HepG2 (cell line): Measurements from ENCODE around the gene GRHL3. TPM values are rescaled to one million over a fixed set of nuclear protein-coding genes. Genes with fewer than 3 reads are reported as not detected.

Source experiments
- ATAC-seq: fragments of 200-7000 bp; cut with Tn5 transposase; 3 replicates; pipeline ENCODE4 v1.9.1; 2020; ENCODE audit warnings: mild to moderate bottlenecking, moderate library complexity
- BruUV-seq: library from RNA; stranded (reverse); fragments of 400-500 nt; replicated peaks from 2 replicates; lab custom pipeline; 2021; lab: Mats Ljungman, UMichigan
- CTCF ChIA-PET: fragments of 300-600 bp; formaldehyde crosslinking; extraction: SDS; loops from one replicate; lab custom pipeline; 2021; ENCODE audit warnings: low total read pairs, inconsistent platforms, low intra/inter-chr PET ratio; lab: Yijun Ruan, JAX
- POLR2A ChIA-PET: fragments of 350-600 bp; sonication (Branson Sonifier 250); formaldehyde crosslinking; loops from one replicate; lab custom pipeline; 2020; ENCODE audit warnings: antibody characterized with exemption, inconsistent platforms; lab: Yijun Ruan, JAX
- DNase-seq: peaks from one replicate; pipeline ENCODE4 v3.0.0-alpha.2; 2015; ENCODE audit warnings: low spot score
- FAIRE-seq: peaks from 3 replicates; lab custom pipeline; 2011; peaks lifted over from hg19 to GRCh38; lab: Jason Lieb, UNC
- H2AFZ ChIP-seq: one replicate; pipeline ENCODE4 v1.6.1; 2011; ENCODE audit warnings: low read length, inconsistent platforms
- H3K27ac ChIP-seq: fragments of 300-600 bp; 3 replicates; pipeline ENCODE4 v1.8.0; 2011; ENCODE audit warnings: mixed run types, mild to moderate bottlenecking, mixed read lengths, low read length, inconsistent platforms; ENCODE audit not compliant: insufficient read depth; ENCODE audit errors: extremely low read length
- H3K27me3 ChIP-seq, 2 experiments: fragments of 200-600 bp in 1 of 2; 2 replicates in 1 of 2; 3 replicates in 1 of 2; pipeline versions ENCODE4 v1.6.0 to v1.8.0; 2011; ENCODE audit warnings: low read length in 2 of 2, mild to moderate bottlenecking in 2 of 2, moderate library complexity in 2 of 2, inconsistent platforms in 1 of 2; ENCODE audit not compliant: insufficient read depth in 2 of 2, control insufficient read depth in 1 of 2
- H3K36me3 ChIP-seq, 2 experiments: fragments of 200-600 bp in 1 of 2; replicated peaks in 1 of 2; 2 replicates in 1 of 2; 3 replicates in 1 of 2; pipeline versions ENCODE4 v1.5.1 to v1.8.0; 2011; ENCODE audit warnings: low read length in 2 of 2, inconsistent platforms in 1 of 2; ENCODE audit not compliant: insufficient read depth in 2 of 2, control insufficient read depth in 1 of 2
- H3K4me1 ChIP-seq: 2 replicates; pipeline ENCODE4 v1.5.1; 2012; ENCODE audit warnings: low read length, inconsistent platforms; ENCODE audit not compliant: insufficient read depth
- H3K4me2 ChIP-seq: 2 replicates; pipeline ENCODE4 v1.6.0; 2011; ENCODE audit warnings: low read depth, low read length, inconsistent platforms
- H3K4me3 ChIP-seq, 3 experiments: fragments of 200-600 bp in 1 of 3; sonication (generic), shearing (Covaris generic) in 1 of 3; replicated peaks in 1 of 3; 2 replicates each; pipeline ENCODE4 v1.5.1; 2011 to 2016; ENCODE audit warnings: low read length in 3 of 3, inconsistent platforms in 2 of 3, low read depth in 2 of 3, mild to moderate bottlenecking in 2 of 3, control low read depth in 1 of 3, mixed read lengths in 1 of 3; ENCODE audit not compliant: insufficient read depth in 1 of 3
- H3K79me2 ChIP-seq: one replicate; pipeline ENCODE4 v1.6.1; 2011; ENCODE audit warnings: low read length, inconsistent platforms; ENCODE audit not compliant: insufficient read depth
- H3K9ac ChIP-seq: 2 replicates; pipeline ENCODE4 v1.6.0; 2011; ENCODE audit warnings: mild to moderate bottlenecking, low read depth, low read length, inconsistent platforms; ENCODE audit not compliant: insufficient read depth
- H3K9me3 ChIP-seq: 2 replicates; pipeline ENCODE4 v1.5.1; 2012; ENCODE audit warnings: mild to moderate bottlenecking, low read length
- H4K20me1 ChIP-seq: 2 replicates; pipeline ENCODE4 v1.6.0; 2011; ENCODE audit warnings: inconsistent platforms, mild to moderate bottlenecking, low read length, moderate library complexity; ENCODE audit not compliant: insufficient read depth
- BRCA1 ChIP-seq: sonication (generic); formaldehyde crosslinking; IDR thresholded peaks from 2 replicates; pipeline ENCODE4 v1.4.0; 2020; ENCODE audit warnings: missing genetic modification reagents
- FOXA1 ChIP-seq, 2 experiments: fragments of 450-650 bp in 1 of 2; sonication (generic) in 1 of 2; formaldehyde crosslinking in 1 of 2; IDR thresholded peaks; 2 replicates each; pipeline versions ENCODE4 v1.4.0 to v1.6.1; 2016 to 2020; ENCODE audit warnings: missing genetic modification reagents in 1 of 2
- FOXA3 ChIP-seq: IDR thresholded peaks from 2 replicates; pipeline ENCODE4 v1.6.1; 2016; ENCODE audit warnings: missing genetic modification reagents, missing compliant biosample characterization
- HNF1B ChIP-seq: sonication (generic); formaldehyde crosslinking; IDR thresholded peaks from 2 replicates; pipeline ENCODE4 v1.5.1; 2020; ENCODE audit warnings: mild to moderate bottlenecking, moderate library complexity, missing genetic modification reagents
- LRRFIP1 ChIP-seq: sonication (generic); formaldehyde crosslinking; conservative IDR thresholded peaks from 2 replicates; pipeline ENCODE4 v1.4.0; 2020; ENCODE audit warnings: missing genetic modification reagents
- MED8 ChIP-seq: sonication (generic); formaldehyde crosslinking; IDR thresholded peaks from 2 replicates; pipeline ENCODE4 v1.8.1; 2023; ENCODE audit warnings: mild to moderate bottlenecking, missing genetic modification reagents; ENCODE audit not compliant: insufficient replicate concordance
- NCOA1 ChIP-seq: sonication (generic); formaldehyde crosslinking; IDR thresholded peaks from 2 replicates; pipeline ENCODE4 v1.9.0; 2021; ENCODE audit warnings: missing genetic modification reagents
- NFIB ChIP-seq: sonication (generic); formaldehyde crosslinking; IDR thresholded peaks from 2 replicates; pipeline ENCODE4 v1.9.0; 2021; ENCODE audit warnings: missing genetic modification reagents, mild to moderate bottlenecking, borderline replicate concordance
- PHF21A ChIP-seq: sonication (generic); formaldehyde crosslinking; IDR thresholded peaks from 2 replicates; pipeline ENCODE4 v1.5.0; 2020; ENCODE audit warnings: mild to moderate bottlenecking, missing genetic modification reagents
- RNF2 ChIP-seq: fragments of 450-650 bp; conservative IDR thresholded peaks from 2 replicates; pipeline ENCODE4 v1.6.1; 2016; ENCODE audit warnings: low read depth
- TFDP1 ChIP-seq: IDR thresholded peaks from 2 replicates; pipeline ENCODE4 v1.6.1; 2016; ENCODE audit warnings: missing compliant biosample characterization, missing genetic modification reagents, borderline replicate concordance
- UBTF ChIP-seq: sonication (generic); formaldehyde crosslinking; IDR thresholded peaks from 2 replicates; pipeline ENCODE4 v1.4.0; 2020; ENCODE audit warnings: mild to moderate bottlenecking, missing genetic modification reagents
- ZNF121 ChIP-seq: sonication (generic); formaldehyde crosslinking; IDR thresholded peaks from 2 replicates; pipeline ENCODE4 v1.5.0; 2020; ENCODE audit warnings: mild to moderate bottlenecking, missing genetic modification reagents
- ZNF230 ChIP-seq: sonication (generic); formaldehyde crosslinking; IDR thresholded peaks from 2 replicates; pipeline ENCODE4 v1.4.0; 2020; ENCODE audit warnings: mild to moderate bottlenecking, missing genetic modification reagents
- ZNF343 ChIP-seq: sonication (generic); formaldehyde crosslinking; IDR thresholded peaks from 2 replicates; pipeline ENCODE4 v1.4.0; 2020; ENCODE audit warnings: mild to moderate bottlenecking, missing genetic modification reagents
- ZNF572 ChIP-seq: sonication (generic); formaldehyde crosslinking; IDR thresholded peaks from 2 replicates; pipeline ENCODE4 v1.5.1; 2020; ENCODE audit warnings: mild to moderate bottlenecking, missing genetic modification reagents
- ZNF850 ChIP-seq: sonication (generic); formaldehyde crosslinking; conservative IDR thresholded peaks from 2 replicates; pipeline ENCODE4 v1.9.0; 2021; ENCODE audit warnings: mild to moderate bottlenecking, missing genetic modification reagents
- ZNF878 ChIP-seq: sonication (generic); formaldehyde crosslinking; IDR thresholded peaks from 2 replicates; pipeline ENCODE4 v1.8.1; 2023; ENCODE audit warnings: mild to moderate bottlenecking, missing genetic modification reagents, moderate library complexity
- WGBS: methylation state at CpG from one replicate; pipeline ENCODE4 v1.1.6; 2017; ENCODE audit warnings: low lambda C conversion rate; 5-methylcytosine and 5-hydroxymethylcytosine counted together
- in situ Hi-C: cut with HindIII; loops from 2 replicates; pipeline ENCODE4 v1.10.0; 2017; ENCODE audit warnings: low pct_unique_long_range_greater_than_20kb; ENCODE audit not compliant: extremely low pct_ligation_motif_present
- intact Hi-C: fragments of 100-400 bp; cut with micrococcal nuclease; formaldehyde crosslinking; loops from one replicate; pipeline ENCODE4 v1.10.0; 2022; ENCODE audit not compliant: unreplicated experiment
- polyA plus RNA-seq, 8 experiments: library from polyadenylated mRNA; depleted of rRNA in 3 of 8; stranded (reverse) in 7 of 8; unstranded in 1 of 8; fragments of >200 nt; fragmentation: Illumina TruSeq in 4 of 8; extraction: Trizol in 4 of 8; gene quantifications; 2 replicates each; pipeline versions ENCODE4 v1.2.1 to v1.2.3, GENCODE V29; 2011 to 2016; ENCODE audit warnings: low read depth in 4 of 8, missing spikeins in 1 of 8, mixed read lengths in 1 of 8; ENCODE audit not compliant: insufficient read depth in 1 of 8
- total RNA-seq, 5 experiments: library from RNA; depleted of rRNA; stranded (reverse); fragments of >200 nt; fragmentation: Illumina TruSeq; extraction: Trizol; gene quantifications; 2 replicates each; pipeline ENCODE4 v1.2.3, GENCODE V29; 2016; ENCODE audit warnings: low read depth in 1 of 5

GRHL3 gene
- total and polyA plus RNA-seq, 2 of the 13 experiments (the other 11 are each of a cell fraction or from before 2014, with no cell fraction given), result not detected

GRCh38 chr1:24380508-24380907 is 61.4 kb downstream of the GRHL3 start (continued):
- TF ChIP-seq UBTF (CRISPR knock-in tag) (no peak), BRCA1 (CRISPR knock-in tag) (no peak), ZNF850 (no peak), ZNF343 (no peak), TFDP1 (CRISPR knock-in tag) (no peak), NFIB (CRISPR knock-in tag) (no peak), RNF2 (no peak), MED8 (no peak)

- no peak for ATAC-seq
- H3K4me3 ChIP-seq, result no peak overlapping the region
- CTCF ChIA-PET, result no interaction called here
- no TSS peak for BruUV-seq
- 98% methylated on average over 2 of the region's 2 CpGs for WGBS
- no peak overlapping the region for H3K4me2 ChIP-seq
- H3K79me2 ChIP-seq, result no peaks in the 10 kb centered on the region
- H3K4me1 ChIP-seq, result peaks cover 9% of the 10 kb centered on the region; the same call in 1 of the 2 replicates
- intact Hi-C loops, result loop anchor here (10.0 kb wide), 1 partner anchor 1016 kb away; the partner anchor contains the start of gene ZNF436
- H4K20me1 ChIP-seq, result no peaks in the 10 kb centered on the region
- no peaks in the 10 kb centered on the region for H3K27me3 ChIP-seq
- no peaks in the 10 kb centered on the region for H3K36me3 ChIP-seq
- no peak for FAIRE-seq
- no peak overlapping the region for H2AFZ ChIP-seq
- H3K9ac ChIP-seq, result no peak overlapping the region
- DNase-seq, result no peak
- in situ Hi-C loops, result no loop called here
- POLR2A ChIA-PET, result no interaction called here
- H3K9me3 ChIP-seq, result no peaks in the 10 kb centered on the region
- no peak overlapping the region for H3K27ac ChIP-seq
- TF ChIP-seq PHF21A (CRISPR knock-in tag) (no peak), ZNF572 (CRISPR knock-in tag) (no peak), HNF1B (no peak), LRRFIP1 (CRISPR knock-in tag) (no peak), ZNF121 (no peak), FOXA3 (CRISPR knock-in tag) (no peak), ZNF878 (CRISPR knock-in tag) (no peak), ZNF230 (CRISPR knock-in tag) (no peak), NCOA1 (no peak), FOXA1 (IDR thresholded peaks at IDR 0.05) (no peak), FOXA1 (CRISPR knock-in tag; IDR thresholded peaks at IDR 0.05) (no peak)
Measured at GRCh38 chr1:24381256-24381655, 62.1 kb downstream of the GRHL3 start.
